Urothelium cell line (cell line): ENCODE results near the gene MAP3K21.

Source experiments
- DNase-seq: peaks from one replicate; pipeline ENCODE4 v3.0.0; 2011; ENCODE audit warnings: low spot score, mixed read lengths
- FAIRE-seq: peaks from 2 replicates; lab custom pipeline; 2011; peaks lifted over from hg19 to GRCh38; lab: Jason Lieb, UNC

MAP3K21 gene

DNA sequence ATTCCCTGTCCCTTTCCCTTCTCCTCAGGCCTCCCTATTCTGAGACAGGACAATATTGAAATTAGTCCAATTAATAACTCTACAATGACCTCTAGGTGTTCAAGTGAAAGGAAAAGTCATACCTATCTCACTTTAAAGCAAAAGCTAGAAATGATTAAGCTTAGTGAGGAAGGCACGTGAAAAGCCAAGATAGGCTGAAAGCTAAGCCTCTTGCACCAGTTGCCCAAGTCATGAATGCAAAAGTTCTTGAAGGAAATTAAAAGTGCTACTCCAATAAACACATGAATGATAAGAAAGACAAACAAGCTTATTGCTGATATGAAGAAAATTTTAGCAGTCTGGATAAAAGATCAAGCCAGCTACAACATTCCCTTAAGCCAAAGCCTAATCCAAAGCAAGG, 3.8 kb upstream of the MAP3K21 start:
- DNase-seq (no peak), FAIRE-seq (no peak)

DNA sequence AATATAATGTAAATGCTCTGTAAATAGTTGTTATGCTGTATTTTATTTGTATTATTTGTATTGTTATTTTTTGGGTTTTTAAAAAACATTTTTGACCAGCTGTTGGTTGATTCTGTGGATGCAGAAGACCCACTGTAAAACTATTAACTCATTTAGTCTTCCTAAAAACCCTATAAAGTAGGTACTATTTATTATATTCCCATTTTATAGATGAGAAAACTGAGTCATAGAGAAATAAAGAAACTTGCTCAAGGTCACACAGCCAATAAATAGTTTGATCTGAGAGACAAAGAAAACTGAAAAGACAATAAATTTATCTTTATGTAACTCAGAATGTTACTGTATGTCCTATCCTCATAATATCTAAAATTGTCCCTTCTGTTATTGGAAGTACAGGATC, 1.2 kb upstream of the MAP3K21 start:
- DNase-seq: no peak
- no peak for FAIRE-seq

DNA sequence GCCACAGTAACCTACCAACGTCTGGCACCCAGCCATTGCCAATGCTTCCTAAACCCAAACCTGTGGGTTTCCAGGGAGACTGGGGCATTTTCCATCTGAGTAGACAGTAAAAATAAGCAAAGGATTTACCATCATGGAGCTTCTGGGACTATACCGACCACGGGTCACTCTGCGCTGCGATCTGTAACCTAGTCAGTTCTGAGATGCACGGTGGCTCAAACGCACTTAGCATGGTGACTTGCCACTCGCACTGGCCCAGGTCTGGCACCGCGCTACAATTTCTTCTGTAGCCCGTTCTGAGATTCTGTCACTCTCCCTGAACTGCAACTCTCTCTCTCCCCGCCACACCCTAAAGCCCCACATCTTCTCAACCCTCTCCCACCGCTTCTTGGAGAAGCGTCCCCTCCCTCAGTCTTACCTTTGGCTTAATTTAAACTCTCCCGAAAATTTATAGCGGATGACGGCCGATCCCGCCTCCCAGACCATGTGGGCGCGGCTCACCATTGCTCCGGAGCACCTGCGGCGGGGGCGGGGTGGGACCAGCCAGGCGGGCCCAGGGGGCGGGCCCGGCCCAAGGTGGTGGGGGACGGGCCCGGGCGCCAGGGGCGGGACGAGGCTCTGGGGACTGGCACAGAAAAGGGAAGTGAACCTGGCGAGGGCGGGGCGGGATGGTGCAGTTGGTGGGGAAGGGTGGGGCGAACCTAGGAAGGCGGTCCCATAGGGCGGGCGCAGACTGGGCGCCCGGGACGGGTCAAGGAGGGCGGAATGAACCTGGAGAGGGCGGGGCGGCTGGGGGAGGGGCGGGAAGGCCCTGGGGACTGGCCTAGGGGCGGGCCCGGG, 493 bp upstream of the MAP3K21 start:
- FAIRE-seq: no peak
- peak; percentile 74 for DNase-seq

DNA sequence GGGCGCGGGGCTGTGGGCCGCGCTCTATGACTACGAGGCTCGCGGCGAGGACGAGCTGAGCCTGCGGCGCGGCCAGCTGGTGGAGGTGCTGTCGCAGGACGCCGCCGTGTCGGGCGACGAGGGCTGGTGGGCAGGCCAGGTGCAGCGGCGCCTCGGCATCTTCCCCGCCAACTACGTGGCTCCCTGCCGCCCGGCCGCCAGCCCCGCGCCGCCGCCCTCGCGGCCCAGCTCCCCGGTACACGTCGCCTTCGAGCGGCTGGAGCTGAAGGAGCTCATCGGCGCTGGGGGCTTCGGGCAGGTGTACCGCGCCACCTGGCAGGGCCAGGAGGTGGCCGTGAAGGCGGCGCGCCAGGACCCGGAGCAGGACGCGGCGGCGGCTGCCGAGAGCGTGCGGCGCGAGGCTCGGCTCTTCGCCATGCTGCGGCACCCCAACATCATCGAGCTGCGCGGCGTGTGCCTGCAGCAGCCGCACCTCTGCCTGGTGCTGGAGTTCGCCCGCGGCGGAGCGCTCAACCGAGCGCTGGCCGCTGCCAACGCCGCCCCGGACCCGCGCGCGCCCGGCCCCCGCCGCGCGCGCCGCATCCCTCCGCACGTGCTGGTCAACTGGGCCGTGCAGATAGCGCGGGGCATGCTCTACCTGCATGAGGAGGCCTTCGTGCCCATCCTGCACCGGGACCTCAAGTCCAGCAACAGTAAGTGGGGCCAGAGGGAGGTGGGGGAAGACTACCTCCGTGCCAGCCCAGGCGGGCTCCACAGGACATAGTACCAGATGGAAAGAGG, 808 bp downstream of the MAP3K21 start:
- DNase-seq: no peak
- no peak for FAIRE-seq

DNA sequence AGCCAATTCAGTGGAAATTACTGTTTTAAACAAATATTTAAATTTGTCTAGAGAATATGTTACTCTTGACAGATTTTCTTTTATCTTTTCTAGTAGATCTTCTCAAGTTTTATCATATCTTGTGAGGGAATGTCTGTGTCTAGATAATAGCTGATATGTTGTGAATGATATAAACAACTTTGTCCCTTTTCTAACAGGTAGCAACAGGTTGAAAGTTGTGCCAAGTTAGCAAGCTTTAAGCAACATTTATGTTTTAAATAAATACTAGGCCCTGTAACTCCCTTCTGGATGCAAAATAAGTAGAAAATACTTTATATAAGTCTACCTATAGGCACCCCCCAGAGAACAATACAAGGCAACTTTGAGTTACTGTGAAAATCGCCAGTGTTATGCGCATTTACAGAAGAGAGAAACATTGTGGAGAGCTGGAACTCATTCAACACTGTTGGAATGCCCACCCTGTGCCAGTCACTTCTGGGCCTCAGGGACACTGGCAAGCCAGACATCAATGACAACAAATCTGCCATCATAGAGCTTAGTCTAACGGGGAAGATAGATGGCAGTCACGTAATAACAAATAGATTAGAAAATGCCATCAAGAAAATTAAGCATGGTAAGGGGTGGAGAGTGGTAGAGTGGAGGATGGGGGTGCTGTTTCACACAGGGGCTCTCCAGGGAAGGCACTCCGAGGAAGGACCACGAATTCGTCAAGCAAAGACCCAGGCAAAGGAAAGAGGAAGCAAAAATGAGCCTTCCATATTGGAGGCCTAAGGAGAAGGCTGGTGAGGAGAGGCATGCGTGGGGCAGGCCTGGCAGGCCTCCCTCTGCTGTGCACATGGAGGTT, 4.4 kb downstream of the MAP3K21 start:
- FAIRE-seq: no peak

DNA sequence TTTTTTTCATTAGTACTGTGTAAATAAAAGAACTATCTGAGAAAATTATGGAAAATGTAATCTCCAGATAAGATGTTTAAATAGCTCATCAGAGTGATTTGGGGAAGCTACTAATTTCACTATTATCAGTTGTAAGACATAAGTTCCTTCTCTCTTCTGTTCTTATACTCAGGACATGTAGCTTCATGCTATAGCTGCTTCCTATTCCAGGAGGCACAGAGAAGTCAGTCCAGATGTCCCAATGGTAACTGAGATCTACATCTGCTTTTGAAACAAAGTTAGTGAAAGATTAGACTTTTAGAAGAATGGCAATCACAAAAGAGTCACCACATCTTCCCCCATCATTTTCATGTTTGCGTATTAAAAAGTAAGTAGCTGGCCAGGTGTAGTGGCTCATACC, 5.6 kb downstream of the MAP3K21 start:
- FAIRE-seq (no peak), DNase-seq (no peak)

More for the DNA sequence above, 4.4 kb downstream of the MAP3K21 start:
- DNase-seq: no peak

DNA sequence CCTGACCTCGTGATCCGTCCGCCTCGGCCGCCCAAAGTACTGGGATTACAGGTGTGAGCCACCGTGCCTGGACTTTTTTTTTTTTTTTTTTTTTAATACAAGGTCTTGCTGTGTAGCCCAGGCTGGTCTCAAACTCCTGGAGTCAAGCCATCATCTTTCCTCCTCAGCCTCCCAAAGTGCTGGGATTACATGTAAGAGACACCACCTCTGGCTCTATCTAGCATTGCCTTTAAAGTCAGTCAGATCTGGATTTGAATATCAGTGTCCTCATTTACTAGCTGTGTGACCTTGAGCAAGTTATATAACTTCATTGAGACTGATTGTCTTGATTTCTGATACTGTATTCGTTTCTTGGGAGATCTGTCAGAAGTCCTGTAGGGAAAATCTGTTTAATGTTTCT, 6.6 kb downstream of the MAP3K21 start:
- FAIRE-seq (no peak), DNase-seq (no peak)

DNA sequence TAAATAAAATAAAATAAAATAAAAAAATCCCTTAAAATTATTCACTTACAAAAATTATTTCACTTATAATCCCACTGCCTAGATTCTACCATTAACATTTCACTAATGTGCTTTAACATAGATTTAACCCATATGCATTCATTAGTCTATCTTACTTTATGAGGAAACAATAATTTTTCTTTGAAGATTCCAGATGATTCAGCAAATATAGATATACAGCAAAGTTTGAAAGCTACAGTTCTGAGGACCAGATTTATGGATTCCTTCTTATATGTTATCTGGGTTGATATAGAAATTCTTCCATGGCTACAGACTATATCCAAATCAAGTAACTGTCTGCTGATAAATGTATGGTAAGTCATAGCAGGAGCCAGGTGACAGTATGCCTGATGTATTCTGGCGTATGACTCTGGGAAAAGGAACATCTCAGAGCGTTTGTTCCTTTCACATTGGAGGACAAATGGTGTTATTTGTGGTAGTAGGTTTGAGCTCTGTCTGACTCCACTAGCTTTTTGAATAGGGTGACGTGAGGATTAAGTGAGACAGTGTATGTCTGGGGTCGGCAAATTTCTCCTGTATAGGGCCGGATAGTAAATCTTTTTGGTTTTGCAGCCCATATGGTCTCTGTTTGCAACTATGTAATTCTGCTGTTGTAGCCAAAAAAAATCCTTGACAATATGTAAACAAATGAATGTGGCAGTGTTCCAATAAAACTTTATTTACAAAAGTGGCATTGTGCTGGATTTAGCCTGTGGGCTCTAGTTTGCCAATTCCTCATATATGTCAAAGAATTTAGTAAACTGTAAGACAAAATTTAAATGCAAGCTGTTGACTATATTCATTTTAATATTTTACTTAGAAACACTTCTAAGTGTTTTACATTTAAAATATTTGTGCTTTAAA, 9.3 kb downstream of the MAP3K21 start:
- no peak for DNase-seq
- no peak for FAIRE-seq

DNA sequence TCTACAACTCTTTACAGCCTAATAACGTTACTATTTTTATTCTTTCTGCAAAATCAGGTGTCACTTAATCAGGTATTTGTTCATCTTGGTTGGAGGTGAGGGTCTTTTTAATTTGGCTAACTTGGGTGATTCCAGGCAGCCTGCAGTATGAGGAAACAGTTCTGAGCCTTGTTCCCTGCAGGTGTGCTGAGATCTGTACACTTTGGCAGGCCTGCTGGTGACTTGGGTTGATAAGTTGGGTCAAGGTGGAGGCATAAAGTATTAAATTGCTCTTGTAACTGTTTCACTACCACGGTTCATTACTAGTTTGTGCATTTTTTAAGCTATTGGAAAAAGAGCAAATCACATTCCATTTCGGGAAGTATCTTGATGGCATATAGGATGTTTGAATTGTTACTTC, 10.0 kb downstream of the MAP3K21 start:
- FAIRE-seq (no peak), DNase-seq (no peak)

DNA sequence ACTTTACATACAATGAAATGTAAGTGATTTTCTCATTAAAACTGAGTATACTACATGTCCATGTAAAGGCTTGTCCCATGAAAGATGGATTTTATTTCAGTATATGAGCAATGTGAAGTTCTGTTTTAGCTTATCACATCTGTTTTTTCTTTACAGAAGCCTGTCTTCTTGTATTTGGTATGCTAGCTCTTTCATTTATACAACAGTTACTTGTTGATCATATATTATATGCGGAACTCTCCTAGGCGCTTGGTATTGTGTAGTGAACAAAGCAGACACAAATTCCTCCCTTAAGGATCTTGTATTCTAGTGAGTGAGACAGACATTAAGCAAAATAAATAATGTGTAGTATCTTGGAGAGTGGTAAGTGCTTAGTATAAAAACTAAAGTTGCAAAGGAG, 10.6 kb downstream of the MAP3K21 start:
- no peak for DNase-seq
- FAIRE-seq: no peak

DNA sequence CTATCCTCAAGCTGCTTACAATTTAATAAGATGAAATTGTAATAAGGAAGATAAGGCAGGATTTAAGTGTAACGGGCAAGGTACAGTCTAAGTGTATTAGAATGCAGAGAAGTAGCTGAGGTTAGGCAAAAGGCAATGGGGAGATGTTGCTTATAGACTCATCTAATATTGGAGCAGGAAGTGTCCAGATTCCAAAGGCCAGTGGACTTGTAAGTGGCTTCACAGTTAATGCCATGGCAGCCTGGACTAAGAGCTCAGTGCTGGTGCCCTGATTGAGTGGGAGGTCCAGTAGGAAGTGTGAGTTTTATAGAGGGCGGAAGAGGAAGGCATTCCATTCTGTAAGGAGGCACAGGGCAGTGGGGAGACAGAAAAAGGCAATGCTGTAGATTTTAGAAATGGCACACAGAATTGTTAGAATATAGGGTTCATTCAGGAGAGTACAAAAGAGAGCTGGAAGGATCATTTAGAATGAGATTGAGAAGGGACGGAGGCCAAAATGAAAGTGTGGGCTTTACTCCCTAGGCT, 12.6 kb downstream of the MAP3K21 start:
- DNase-seq: no peak
- FAIRE-seq: no peak

DNA sequence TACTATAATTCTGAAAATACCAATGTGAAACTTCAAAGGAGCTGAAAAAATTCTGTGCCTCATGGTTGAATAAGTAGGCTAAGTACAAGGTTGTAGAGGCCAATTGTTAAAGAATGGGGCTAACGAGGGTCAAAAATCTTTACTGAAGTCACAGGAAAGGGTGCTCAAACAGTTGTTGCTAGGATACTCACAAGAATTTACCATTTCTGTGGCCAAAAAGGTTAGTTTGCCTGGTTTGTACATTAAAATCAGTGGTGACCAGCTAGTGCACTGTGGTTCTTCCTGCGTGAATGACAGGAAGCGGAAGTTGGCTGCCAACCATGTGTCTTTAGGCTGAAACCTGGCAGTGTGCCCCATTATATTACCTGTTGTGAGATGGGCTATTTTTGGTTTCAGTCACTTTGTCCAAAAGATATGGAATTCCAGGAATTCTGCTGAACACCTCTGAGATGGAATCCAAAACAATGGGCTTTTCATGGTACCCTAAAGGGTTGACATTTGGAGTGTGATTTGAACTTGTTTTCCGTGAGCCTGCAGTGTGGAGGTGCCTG, 13.5 kb downstream of the MAP3K21 start:
- FAIRE-seq (peak; percentile 67), DNase-seq (peak; percentile 16)

DNA sequence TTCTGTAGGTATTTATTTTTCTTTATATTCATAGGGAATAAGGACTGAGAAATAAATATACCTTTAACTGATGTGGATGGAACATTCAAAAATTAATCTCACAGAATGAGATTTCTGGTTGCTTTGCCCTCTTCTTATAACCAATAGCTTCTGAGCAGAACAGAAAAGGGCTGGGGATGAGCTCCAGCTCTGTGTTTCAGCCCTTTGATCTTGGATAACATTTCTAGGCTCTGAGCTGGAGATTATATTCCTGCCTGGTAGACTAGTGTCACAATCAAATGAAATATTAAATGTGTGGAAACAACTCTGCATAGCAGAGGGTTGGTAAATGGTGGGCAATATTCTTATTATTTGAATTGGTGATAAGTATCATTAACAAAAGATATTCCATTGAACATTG, 14.6 kb downstream of the MAP3K21 start:
- FAIRE-seq: no peak
- no peak for DNase-seq

DNA sequence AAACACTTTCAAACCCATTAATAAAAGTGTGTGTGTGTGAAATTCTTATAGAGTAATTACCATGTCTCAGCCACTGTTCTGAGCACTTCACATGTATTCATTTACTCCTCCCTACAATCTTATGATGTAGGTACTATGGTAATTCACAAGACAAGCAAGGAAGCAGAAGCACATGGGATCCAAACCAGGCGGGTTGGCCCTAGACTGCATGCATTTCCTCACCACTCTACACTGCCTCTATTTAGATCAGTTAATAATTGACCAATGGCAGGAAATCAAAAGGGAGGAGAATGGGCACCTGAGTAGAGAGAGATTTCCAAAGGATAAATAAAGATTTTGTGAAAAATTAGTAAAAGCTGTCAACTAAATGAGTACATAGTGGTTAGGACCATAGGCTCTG, 15.7 kb downstream of the MAP3K21 start:
- no peak for DNase-seq
- FAIRE-seq: no peak

DNA sequence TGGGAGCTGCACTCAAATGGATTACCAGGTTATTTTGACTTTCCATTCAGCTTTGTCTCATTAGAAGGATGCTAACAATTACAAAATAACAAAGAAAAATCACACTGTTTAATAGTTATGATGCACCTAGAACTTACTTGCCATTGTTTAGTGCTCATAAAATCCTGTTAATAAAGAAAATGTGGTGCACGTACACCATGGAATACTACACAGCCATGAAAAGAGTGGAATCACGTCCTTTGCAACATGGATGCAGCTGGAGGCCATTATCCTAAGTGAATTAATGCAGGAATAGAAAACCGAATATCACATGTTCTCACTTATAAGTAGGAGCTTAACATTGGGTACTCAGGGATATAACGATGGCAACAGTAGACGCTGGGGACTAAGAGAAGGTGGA, 19.8 kb downstream of the MAP3K21 start:
- FAIRE-seq (no peak), DNase-seq (no peak)

DNA sequence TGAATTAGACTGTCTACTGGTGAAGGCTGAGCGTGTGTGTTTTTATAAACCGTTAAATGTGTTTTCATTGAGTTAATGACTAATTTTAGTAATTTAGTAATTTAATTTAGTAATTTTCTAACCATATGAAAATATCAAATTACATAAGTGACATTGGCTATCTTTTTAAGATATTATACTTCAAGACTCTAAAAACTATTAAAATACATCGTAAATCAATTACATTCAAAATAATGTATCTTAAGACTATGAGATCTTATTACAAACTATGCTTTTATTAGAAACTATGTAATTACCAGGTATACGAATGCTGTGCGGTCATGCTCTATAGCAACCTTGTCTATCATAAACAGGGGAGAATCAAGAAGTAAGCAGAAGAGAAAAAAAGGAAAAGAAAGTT, 21.6 kb downstream of the MAP3K21 start:
- no peak for FAIRE-seq
- no peak for DNase-seq

DNA sequence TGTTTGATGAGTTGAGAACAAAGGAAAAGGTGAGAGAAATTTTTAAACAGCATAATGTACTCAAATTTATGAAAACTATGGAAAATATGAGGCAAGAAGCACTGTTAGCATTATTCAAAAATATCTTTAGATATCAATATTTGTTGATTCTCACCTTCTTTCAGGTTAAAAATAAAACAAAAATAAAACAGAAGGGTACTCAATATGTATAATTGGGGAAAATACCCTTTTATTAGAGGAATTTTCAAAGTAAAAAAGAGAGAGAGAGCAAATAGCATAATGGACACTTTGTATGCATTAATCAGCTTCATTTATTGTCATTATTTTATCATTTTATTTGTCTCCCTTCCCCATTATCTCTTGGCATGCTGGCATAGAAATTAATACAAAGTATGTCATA, 27.5 kb downstream of the MAP3K21 start:
- DNase-seq: no peak
- no peak for FAIRE-seq

DNA sequence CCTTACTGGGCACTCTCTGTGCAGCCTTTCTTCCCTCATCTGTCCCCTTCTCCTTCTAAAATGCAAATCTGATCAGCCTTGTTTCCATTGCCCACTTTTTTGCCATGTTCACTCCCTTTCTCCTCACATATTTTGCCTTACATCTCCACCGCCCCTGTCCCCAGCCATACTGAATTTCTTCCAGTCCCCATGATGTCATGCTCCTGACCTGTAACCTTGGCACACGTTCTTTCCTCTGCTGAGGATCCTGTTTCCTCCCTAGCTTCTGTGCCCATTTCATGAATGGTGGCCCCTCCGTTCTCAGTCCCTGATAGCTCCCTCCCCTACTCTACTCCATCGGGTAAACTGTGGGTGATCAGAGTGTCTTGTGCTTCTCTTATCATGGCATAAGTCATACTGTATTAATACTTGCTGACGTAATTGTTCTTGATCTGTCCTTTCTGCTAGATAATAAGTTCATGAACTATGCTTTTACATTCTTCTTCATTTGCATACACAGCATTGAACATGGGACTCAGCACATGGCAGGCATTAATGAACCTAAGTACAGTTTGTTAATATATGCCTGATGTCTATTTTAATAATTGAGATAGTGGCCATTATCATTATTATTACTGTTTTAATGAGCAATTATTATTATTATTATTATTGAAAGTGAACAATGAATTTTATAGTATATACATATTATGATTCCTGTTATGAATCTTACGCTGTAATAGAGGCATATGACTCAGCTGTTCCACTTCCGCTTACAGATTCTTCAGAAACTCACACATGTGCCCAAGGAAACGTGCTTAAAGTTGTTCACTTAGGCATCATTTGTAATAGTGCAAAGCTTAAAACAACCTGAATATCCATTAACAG, 28.5 kb downstream of the MAP3K21 start:
- DNase-seq: no peak
- no peak for FAIRE-seq

DNA sequence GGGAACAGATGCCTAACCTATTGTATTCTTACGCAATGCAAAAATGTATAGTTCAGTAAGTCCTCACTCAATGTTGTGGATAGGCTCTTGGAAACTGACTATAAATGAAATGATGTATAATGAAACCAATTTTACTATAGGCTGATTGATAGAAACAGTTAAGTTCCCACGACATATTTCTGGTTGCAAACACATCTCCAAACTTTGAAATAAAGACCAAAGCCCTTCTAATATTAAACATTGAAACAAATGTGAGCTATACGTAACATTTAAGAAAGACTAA, 29.1 kb downstream of the MAP3K21 start:
- DNase-seq: no peak
- FAIRE-seq: no peak
